Measurements from ENCODE around the gene EIF2S3.

DNA sequence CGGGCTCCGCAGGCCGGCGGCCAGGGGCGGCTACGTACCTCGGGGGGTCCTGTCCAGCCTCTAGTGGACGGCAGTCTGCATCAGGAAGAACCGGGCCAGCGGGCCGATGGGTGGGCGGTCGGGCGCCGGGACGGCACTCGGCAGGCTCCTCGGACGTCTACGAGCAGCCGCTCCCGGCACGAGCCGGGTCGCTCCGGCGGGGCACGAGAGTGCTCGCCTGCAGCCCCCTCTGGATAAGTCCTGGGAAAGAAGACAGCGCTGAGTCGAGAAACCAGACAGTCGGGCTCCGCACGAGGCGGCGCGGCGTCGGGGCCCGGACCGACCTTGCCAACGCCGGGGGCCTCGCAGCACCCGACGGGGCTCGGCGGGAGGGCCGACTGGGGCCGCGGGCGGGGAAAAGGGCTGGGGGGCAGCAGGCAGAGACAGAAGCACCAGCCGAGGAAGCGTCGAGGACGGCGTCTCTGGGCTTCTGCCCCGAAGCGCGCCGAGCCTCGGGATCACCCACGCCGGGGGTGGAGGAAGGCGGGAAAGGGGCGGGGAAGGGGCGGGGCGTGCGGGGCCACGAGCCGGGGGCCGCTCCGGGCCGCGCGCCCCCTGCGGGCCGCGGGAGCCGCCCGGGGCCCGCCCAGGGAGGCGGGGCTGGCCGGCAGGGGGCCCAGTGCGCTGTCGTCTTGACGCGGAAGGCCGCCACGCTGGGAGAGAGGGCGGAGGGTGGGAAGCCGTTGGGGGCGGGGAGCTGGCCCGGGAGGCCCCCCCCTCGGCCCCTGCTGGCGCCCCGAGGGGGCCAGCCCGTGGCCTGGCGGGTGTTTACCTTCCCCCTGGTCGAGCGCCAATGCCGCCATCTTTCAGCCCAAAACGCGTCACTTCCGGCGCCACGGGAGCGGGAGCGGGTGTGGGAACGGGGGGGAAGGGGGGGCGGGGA is 29.7 kb upstream of the EIF2S3 start:
- no peak for TF ChIP-seq REST (IDR thresholded peaks at IDR 0.05; ENCODE audit: low read depth, low read length)
- TF ChIP-seq CTCF (IDR thresholded peaks at IDR 0.05), result no peak
- TF ChIP-seq POLR2AphosphoS5 (IDR thresholded peaks at IDR 0.05; ENCODE audit: low read depth, low read length), result peak; percentile 91
- TF ChIP-seq MEF2A (IDR thresholded peaks at IDR 0.05; ENCODE audit: borderline replicate concordance, low read depth), result no peak
- TF ChIP-seq MXI1 (IDR thresholded peaks at IDR 0.05; ENCODE audit: low read depth, low read length), result no peak
- TF ChIP-seq, protein P1, sequence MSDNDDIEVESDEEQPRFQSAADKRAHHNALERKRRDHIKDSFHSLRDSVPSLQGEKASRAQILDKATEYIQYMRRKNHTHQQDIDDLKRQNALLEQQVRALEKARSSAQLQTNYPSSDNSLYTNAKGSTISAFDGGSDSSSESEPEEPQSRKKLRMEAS (IDR thresholded peaks at IDR 0.05; ENCODE audit: low read depth), result peak; percentile 57
- peak; percentile 74; the same call in 1 of the 2 replicates for TF ChIP-seq YY1 (IDR thresholded peaks at IDR 0.05; ENCODE audit: low read depth)
- TF ChIP-seq, protein P2, sequence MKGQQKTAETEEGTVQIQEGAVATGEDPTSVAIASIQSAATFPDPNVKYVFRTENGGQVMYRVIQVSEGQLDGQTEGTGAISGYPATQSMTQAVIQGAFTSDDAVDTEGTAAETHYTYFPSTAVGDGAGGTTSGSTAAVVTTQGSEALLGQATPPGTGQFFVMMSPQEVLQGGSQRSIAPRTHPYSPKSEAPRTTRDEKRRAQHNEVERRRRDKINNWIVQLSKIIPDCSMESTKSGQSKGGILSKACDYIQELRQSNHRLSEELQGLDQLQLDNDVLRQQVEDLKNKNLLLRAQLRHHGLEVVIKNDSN (IDR thresholded peaks at IDR 0.05; ENCODE audit: borderline replicate concordance, low read depth), result no peak
- TF ChIP-seq SMC3 (IDR thresholded peaks at IDR 0.05; ENCODE audit: low read depth, low read length), result no peak
